NB4 (cell line): ENCODE results near the gene LTF.

Experiments used
- CTCF ChIP-seq: IDR thresholded peaks from one replicate; pipeline ENCODE4 v1.5.1; 2012; ENCODE audit warnings: low read depth, low read length
- MYC ChIP-seq: IDR thresholded peaks from 2 replicates; pipeline ENCODE4 v1.6.1; 2011; ENCODE audit warnings: low read depth, low read length
- POLR2A ChIP-seq: IDR thresholded peaks from 2 replicates; pipeline ENCODE4 v1.6.1; 2011; ENCODE audit warnings: mild to moderate bottlenecking; ENCODE audit not compliant: insufficient read length; ENCODE audit errors: extremely low read depth
- TF ChIP-seq, protein P1 (sequence below): IDR thresholded peaks from 2 replicates; pipeline ENCODE4 v1.6.1; 2011; ENCODE audit warnings: low read depth, low read length

- TF ChIP-seq, protein P1, sequence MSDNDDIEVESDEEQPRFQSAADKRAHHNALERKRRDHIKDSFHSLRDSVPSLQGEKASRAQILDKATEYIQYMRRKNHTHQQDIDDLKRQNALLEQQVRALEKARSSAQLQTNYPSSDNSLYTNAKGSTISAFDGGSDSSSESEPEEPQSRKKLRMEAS: no peak
- TF ChIP-seq CTCF (peak; percentile 14), POLR2A (no peak), MYC (no peak)
These were observed 19.1 kb upstream of the LTF start for GRCh38 chr3:46483825-46484224.
